Measurements from ENCODE around the gene RPL15. TPM values are rescaled to one million over a fixed set of nuclear protein-coding genes. Genes with fewer than 3 reads are reported as not detected.
A peak's percentile ranks its signal among the peaks of the same experiment; 100 is the strongest.
"Not testable (repeated sequence)": the region's sequence is repeated elsewhere in the genome, so short reads cannot be mapped to it uniquely, and the experiment has no call there.

RPL15 gene
- 2,396 and 2,437 TPM in 2 replicates for total RNA-seq (2014; rRNA removed; shearing (Covaris generic))
- polyA plus RNA-seq (2014; cell fraction: nucleus; rRNA removed), result 1,568 and 2,116 TPM in 2 replicates

GRCh38 chr3:23916886-23917678 is at the start of gene RPL15, which contains the start of gene NKIRAS1:
Gene RPL15 (plus strand): TSS chr3:23917132. CDS start chr3:23917860, 728 bp downstream.
Gene NKIRAS1 (minus strand): TSS chr3:23916990. CDS start chr3:23910904, 6,086 bp downstream.
- DNase-seq (ENCODE audit: extremely low read depth, low read depth), result peak; percentile 95

GRCh38 chr3:23867400-23867799 is 49.5 kb upstream of the RPL15 start:
- no peak for DNase-seq (ENCODE audit: extremely low read depth, low read depth)

- no peak for DNase-seq (ENCODE audit: extremely low read depth, low read depth)
Observed at GRCh38 chr3:23867838-23868237, 49.1 kb upstream of the RPL15 start.

- no peak for DNase-seq (ENCODE audit: extremely low read depth, low read depth)
Observed at GRCh38 chr3:23869977-23870662, 46.8 kb upstream of the RPL15 start.

- not testable (repeated sequence) for DNase-seq (ENCODE audit: extremely low read depth, low read depth)
Observed at GRCh38 chr3:23870663-23871043, 46.3 kb upstream of the RPL15 start.

- not testable (repeated sequence) for DNase-seq (ENCODE audit: extremely low read depth, low read depth)
Observed at GRCh38 chr3:23871361-23871760, 45.6 kb upstream of the RPL15 start.

- no peak for DNase-seq (ENCODE audit: extremely low read depth, low read depth)
Observed at GRCh38 chr3:23872330-23872729, 44.6 kb upstream of the RPL15 start.

GRCh38 chr3:23873941-23874340 is 43.0 kb upstream of the RPL15 start:
- no peak for DNase-seq (ENCODE audit: extremely low read depth, low read depth)

- DNase-seq (ENCODE audit: extremely low read depth, low read depth), result no peak
Observed at GRCh38 chr3:23874359-23875112, 42.4 kb upstream of the RPL15 start.

- DNase-seq (ENCODE audit: extremely low read depth, low read depth), result no peak
Observed at GRCh38 chr3:23875113-23875725, 41.7 kb upstream of the RPL15 start.

GRCh38 chr3:23876923-23877322 is 40.0 kb upstream of the RPL15 start:
- DNase-seq (ENCODE audit: extremely low read depth, low read depth), result no peak

GRCh38 chr3:23877329-23877980 is 39.5 kb upstream of the RPL15 start:
- DNase-seq (ENCODE audit: extremely low read depth, low read depth), result peak; percentile 15

- DNase-seq (ENCODE audit: extremely low read depth, low read depth), result no peak
Observed at GRCh38 chr3:23879485-23879884, 37.4 kb upstream of the RPL15 start.

- no peak for DNase-seq (ENCODE audit: extremely low read depth, low read depth)
Observed at GRCh38 chr3:23880703-23881339, 36.1 kb upstream of the RPL15 start.

- DNase-seq (ENCODE audit: extremely low read depth, low read depth), result not testable (repeated sequence)
Observed at GRCh38 chr3:23881993-23882392, 34.9 kb upstream of the RPL15 start.

GRCh38 chr3:23882487-23882918 is 34.4 kb upstream of the RPL15 start:
- DNase-seq (ENCODE audit: extremely low read depth, low read depth), result no peak

GRCh38 chr3:23884481-23884880 is 32.5 kb upstream of the RPL15 start:
- no peak for DNase-seq (ENCODE audit: extremely low read depth, low read depth)

GRCh38 chr3:23885210-23885609 is 31.7 kb upstream of the RPL15 start:
- no peak for DNase-seq (ENCODE audit: extremely low read depth, low read depth)

- DNase-seq (ENCODE audit: extremely low read depth, low read depth), result no peak
Observed at GRCh38 chr3:23886311-23886710, 30.6 kb upstream of the RPL15 start.
